ENCODE data around the gene RPTN.

- TF ChIP-seq CTCF (conservative IDR thresholded peaks at IDR 0.05) (no peak), EZH2 (IDR thresholded peaks at IDR 0.05; ENCODE audit: low read depth) (no peak)
Measured at GRCh38 chr1:152186556-152187285, 27.7 kb upstream of the RPTN start.

Data from PC-9 (cell line).